RKO (cell line): ENCODE results near the gene SLC2A11.

Experiments used
- DNase-seq: peaks from one replicate; pipeline ENCODE4 v3.0.0-alpha.2; 2016; ENCODE audit warnings: low spot score

Gene SLC2A11

GRCh38 chr22:23857606-23858483 is at the start of gene SLC2A11:
Gene SLC2A11, plus strand, starts transcription at chr22:23857875. Its CDS starts 125 bp downstream, at chr22:23858000.
- DNase-seq = peak; percentile 99

GRCh38 chr22:23812378-23812777 is 45.3 kb upstream of the SLC2A11 start:
- no peak for DNase-seq

- DNase-seq = no peak
Observed at GRCh38 chr22:23815541-23816155, 42.0 kb upstream of the SLC2A11 start.

- no peak for DNase-seq
Observed at GRCh38 chr22:23816156-23816976, 41.3 kb upstream of the SLC2A11 start.

GRCh38 chr22:23817146-23817545 is 40.5 kb upstream of the SLC2A11 start:
- DNase-seq = no peak

GRCh38 chr22:23818541-23818940 is 39.1 kb upstream of the SLC2A11 start:
- DNase-seq = no peak

- no peak for DNase-seq
Observed at GRCh38 chr22:23820748-23821211, 36.9 kb upstream of the SLC2A11 start.

GRCh38 chr22:23822101-23822671 is 35.5 kb upstream of the SLC2A11 start:
- no peak for DNase-seq

- no peak for DNase-seq
Observed at GRCh38 chr22:23823331-23823791, 34.3 kb upstream of the SLC2A11 start.

GRCh38 chr22:23824476-23825245 is 33.0 kb upstream of the SLC2A11 start:
- no peak for DNase-seq

GRCh38 chr22:23825246-23825905 is 32.3 kb upstream of the SLC2A11 start:
- DNase-seq = no peak

- no peak for DNase-seq
Observed at GRCh38 chr22:23826510-23827350, 30.9 kb upstream of the SLC2A11 start.

- DNase-seq = no peak
Observed at GRCh38 chr22:23827351-23827995, 30.2 kb upstream of the SLC2A11 start.

GRCh38 chr22:23828800-23829680 is 28.6 kb upstream of the SLC2A11 start:
- no peak for DNase-seq

GRCh38 chr22:23829845-23830372 is 27.8 kb upstream of the SLC2A11 start:
- DNase-seq = no peak

GRCh38 chr22:23831261-23831660 is 26.4 kb upstream of the SLC2A11 start:
- no peak for DNase-seq

GRCh38 chr22:23831781-23832180 is 25.9 kb upstream of the SLC2A11 start:
- no peak for DNase-seq
